HEK293 (cell line): ENCODE measurements around the gene IL23R.

Experiments
- BCL11A ChIP-seq: fragments of 450-650 bp; formaldehyde crosslinking; IDR thresholded peaks from 2 replicates; pipeline ENCODE4 v1.5.1; 2016; ENCODE audit warnings: low read depth, missing biosample characterization, missing genetic modification characterization
- GLIS2 ChIP-seq: fragments of 450-650 bp; formaldehyde crosslinking; IDR thresholded peaks from 2 replicates; pipeline ENCODE4 v1.5.1; 2016; ENCODE audit warnings: missing biosample characterization, missing genetic modification characterization
- KLF16 ChIP-seq: fragments of 450-650 bp; formaldehyde crosslinking; IDR thresholded peaks from 2 replicates; pipeline ENCODE4 v1.5.1; 2017; ENCODE audit warnings: missing biosample characterization, missing genetic modification characterization
- MZF1 ChIP-seq: fragments of 450-650 bp; formaldehyde crosslinking; IDR thresholded peaks from 2 replicates; pipeline ENCODE4 v1.5.1; 2017; ENCODE audit warnings: missing biosample characterization, missing genetic modification characterization, borderline replicate concordance
- TRIM28 ChIP-seq: IDR thresholded peaks from 2 replicates; pipeline ENCODE4 v1.6.1; 2011; ENCODE audit warnings: low read length, control low read depth, borderline replicate concordance
- ZBTB7A ChIP-seq: fragments of 450-650 bp; formaldehyde crosslinking; IDR thresholded peaks from 2 replicates; pipeline ENCODE4 v1.5.1; 2016; ENCODE audit warnings: low read depth, missing biosample characterization, missing genetic modification characterization
- ZBTB8A ChIP-seq: fragments of 450-650 bp; formaldehyde crosslinking; IDR thresholded peaks from 2 replicates; pipeline ENCODE4 v1.5.1; 2016; ENCODE audit warnings: missing biosample characterization, missing genetic modification characterization
- ZNF132 ChIP-seq: fragments of 450-650 bp; formaldehyde crosslinking; IDR thresholded peaks from 2 replicates; pipeline ENCODE4 v1.5.1; 2017; ENCODE audit warnings: missing biosample characterization, missing genetic modification characterization, borderline replicate concordance
- ZNF174 ChIP-seq: fragments of 450-650 bp; formaldehyde crosslinking; IDR thresholded peaks from 2 replicates; pipeline ENCODE4 v1.5.0; 2017; ENCODE audit warnings: missing biosample characterization, mild to moderate bottlenecking, missing genetic modification characterization
- ZNF175 ChIP-seq: fragments of 450-650 bp; formaldehyde crosslinking; IDR thresholded peaks from 2 replicates; pipeline ENCODE4 v1.5.1; 2016; ENCODE audit warnings: missing biosample characterization, missing genetic modification characterization
- ZNF2 ChIP-seq: fragments of 450-650 bp; formaldehyde crosslinking; IDR thresholded peaks from 2 replicates; pipeline ENCODE4 v1.5.1; 2016; ENCODE audit warnings: missing biosample characterization, missing genetic modification characterization
- ZNF248 ChIP-seq: fragments of 450-650 bp; formaldehyde crosslinking; IDR thresholded peaks from 2 replicates; pipeline ENCODE4 v1.5.1; 2017; ENCODE audit warnings: missing biosample characterization, missing genetic modification characterization
- ZNF302 ChIP-seq: fragments of 450-650 bp; formaldehyde crosslinking; IDR thresholded peaks from 2 replicates; pipeline ENCODE4 v1.5.1; 2016; ENCODE audit warnings: missing biosample characterization, missing genetic modification characterization, low read depth
- ZNF366 ChIP-seq: fragments of 450-650 bp; formaldehyde crosslinking; conservative IDR thresholded peaks from 2 replicates; pipeline ENCODE4 v1.5.1; 2016; ENCODE audit warnings: missing biosample characterization, missing genetic modification characterization
- ZNF549 ChIP-seq: fragments of 450-650 bp; IDR thresholded peaks from 2 replicates; pipeline ENCODE4 v1.5.1; 2018; ENCODE audit warnings: missing biosample characterization, missing genetic modification characterization, mild to moderate bottlenecking, inconsistent platforms, moderate library complexity
- ZNF600 ChIP-seq: fragments of 450-650 bp; formaldehyde crosslinking; IDR thresholded peaks from 2 replicates; pipeline ENCODE4 v1.5.1; 2016; ENCODE audit warnings: missing biosample characterization, missing genetic modification characterization
- ZNF654 ChIP-seq: fragments of 450-650 bp; formaldehyde crosslinking; IDR thresholded peaks from 2 replicates; pipeline ENCODE4 v1.5.1; 2016; ENCODE audit warnings: low read depth, missing biosample characterization, missing genetic modification characterization
- ZNF660 ChIP-seq: fragments of 450-650 bp; IDR thresholded peaks from 2 replicates; pipeline ENCODE4 v1.5.1; 2018; ENCODE audit warnings: missing biosample characterization, mild to moderate bottlenecking, missing genetic modification characterization
- ZSCAN30 ChIP-seq: fragments of 450-650 bp; IDR thresholded peaks from 2 replicates; pipeline ENCODE4 v1.5.1; 2018; ENCODE audit warnings: missing biosample characterization, mild to moderate bottlenecking, missing genetic modification characterization, moderate library complexity
- ZXDB ChIP-seq: fragments of 450-650 bp; formaldehyde crosslinking; IDR thresholded peaks from 2 replicates; pipeline ENCODE4 v1.5.1; 2016; ENCODE audit warnings: missing biosample characterization, missing genetic modification characterization
- TF ChIP-seq, protein P1 (sequence below): fragments of 450-650 bp; formaldehyde crosslinking; IDR thresholded peaks from 2 replicates; pipeline ENCODE4 v1.5.1; 2017; ENCODE audit warnings: missing biosample characterization, missing genetic modification characterization
- TF ChIP-seq, protein P2 (sequence below): fragments of 450-650 bp; formaldehyde crosslinking; optimal IDR thresholded peaks from 2 replicates; pipeline ENCODE3; 2016; ENCODE audit warnings: missing biosample characterization, mild to moderate bottlenecking, missing genetic modification characterization
- TF ChIP-seq, protein P3 (sequence below): fragments of 450-650 bp; formaldehyde crosslinking; IDR thresholded peaks from 2 replicates; pipeline ENCODE4 v1.5.1; 2016; ENCODE audit warnings: missing biosample characterization, missing genetic modification characterization
- TF ChIP-seq, protein P4 (sequence below): fragments of 450-650 bp; formaldehyde crosslinking; IDR thresholded peaks from 2 replicates; pipeline ENCODE4 v1.5.1; 2016; ENCODE audit warnings: missing biosample characterization, missing genetic modification characterization
- TF ChIP-seq, protein P5 (sequence below): fragments of 450-650 bp; formaldehyde crosslinking; IDR thresholded peaks from 2 replicates; pipeline ENCODE4 v1.5.1; 2016; ENCODE audit warnings: missing biosample characterization, missing genetic modification characterization
- TF ChIP-seq, protein P6 (sequence below): fragments of 450-650 bp; formaldehyde crosslinking; IDR thresholded peaks from 2 replicates; pipeline ENCODE4 v1.5.1; 2016; ENCODE audit warnings: missing biosample characterization, missing genetic modification characterization

The IL23R gene

DNA sequence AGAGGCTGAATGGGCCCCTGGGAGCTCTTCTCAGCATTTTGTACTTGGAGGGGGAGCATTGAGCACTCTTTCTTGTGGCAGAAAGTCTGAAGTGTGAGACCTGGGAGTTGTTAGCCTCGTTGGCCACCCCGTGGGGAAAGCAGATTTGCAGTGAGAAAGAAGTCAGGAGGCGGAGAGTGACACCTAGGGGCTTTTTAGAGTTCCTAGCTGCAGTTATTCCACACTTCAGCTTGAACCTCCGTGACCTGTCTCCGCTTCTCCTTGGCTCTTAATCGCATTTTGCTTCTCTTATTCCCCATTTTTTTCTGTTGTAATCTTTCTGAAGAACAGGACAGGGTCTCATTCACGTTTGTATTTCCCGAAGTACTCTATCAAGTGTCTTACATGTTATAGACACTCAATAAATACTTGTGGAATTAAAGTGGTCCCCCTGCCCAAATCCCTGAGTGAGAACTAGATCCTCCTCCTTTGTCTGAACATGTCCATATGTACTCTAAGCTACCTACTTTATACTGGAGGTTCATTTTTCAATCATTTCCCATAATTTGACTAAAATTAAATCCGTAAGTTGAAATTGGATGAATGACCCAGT lies 17.0 kb upstream of the IL23R start (continued):
- TF ChIP-seq, protein P1, sequence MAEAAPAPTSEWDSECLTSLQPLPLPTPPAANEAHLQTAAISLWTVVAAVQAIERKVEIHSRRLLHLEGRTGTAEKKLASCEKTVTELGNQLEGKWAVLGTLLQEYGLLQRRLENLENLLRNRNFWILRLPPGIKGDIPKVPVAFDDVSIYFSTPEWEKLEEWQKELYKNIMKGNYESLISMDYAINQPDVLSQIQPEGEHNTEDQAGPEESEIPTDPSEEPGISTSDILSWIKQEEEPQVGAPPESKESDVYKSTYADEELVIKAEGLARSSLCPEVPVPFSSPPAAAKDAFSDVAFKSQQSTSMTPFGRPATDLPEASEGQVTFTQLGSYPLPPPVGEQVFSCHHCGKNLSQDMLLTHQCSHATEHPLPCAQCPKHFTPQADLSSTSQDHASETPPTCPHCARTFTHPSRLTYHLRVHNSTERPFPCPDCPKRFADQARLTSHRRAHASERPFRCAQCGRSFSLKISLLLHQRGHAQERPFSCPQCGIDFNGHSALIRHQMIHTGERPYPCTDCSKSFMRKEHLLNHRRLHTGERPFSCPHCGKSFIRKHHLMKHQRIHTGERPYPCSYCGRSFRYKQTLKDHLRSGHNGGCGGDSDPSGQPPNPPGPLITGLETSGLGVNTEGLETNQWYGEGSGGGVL (tag by site-specific recombination), result no peak
- TF ChIP-seq MZF1 (tag by site-specific recombination), result no peak
- peak; percentile 96 for TF ChIP-seq ZNF654 (tag by site-specific recombination)
- TF ChIP-seq ZBTB7A, result no peak
- no peak for TF ChIP-seq ZNF549 (tag by site-specific recombination)
- no peak for TF ChIP-seq ZNF248
- TF ChIP-seq, protein P2, sequence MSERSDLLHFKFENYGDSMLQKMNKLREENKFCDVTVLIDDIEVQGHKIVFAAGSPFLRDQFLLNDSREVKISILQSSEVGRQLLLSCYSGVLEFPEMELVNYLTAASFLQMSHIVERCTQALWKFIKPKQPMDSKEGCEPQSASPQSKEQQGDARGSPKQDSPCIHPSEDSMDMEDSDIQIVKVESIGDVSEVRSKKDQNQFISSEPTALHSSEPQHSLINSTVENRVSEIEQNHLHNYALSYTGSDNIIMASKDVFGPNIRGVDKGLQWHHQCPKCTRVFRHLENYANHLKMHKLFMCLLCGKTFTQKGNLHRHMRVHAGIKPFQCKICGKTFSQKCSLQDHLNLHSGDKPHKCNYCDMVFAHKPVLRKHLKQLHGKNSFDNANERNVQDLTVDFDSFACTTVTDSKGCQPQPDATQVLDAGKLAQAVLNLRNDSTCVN, result no peak
- no peak for TF ChIP-seq ZXDB
- TF ChIP-seq GLIS2 (tag by site-specific recombination), result no peak
- TF ChIP-seq KLF16 (tag by site-specific recombination), result no peak
- TF ChIP-seq ZNF366 (tag by site-specific recombination), result no peak
- no peak for TF ChIP-seq ZNF2
- TF ChIP-seq, protein P3, sequence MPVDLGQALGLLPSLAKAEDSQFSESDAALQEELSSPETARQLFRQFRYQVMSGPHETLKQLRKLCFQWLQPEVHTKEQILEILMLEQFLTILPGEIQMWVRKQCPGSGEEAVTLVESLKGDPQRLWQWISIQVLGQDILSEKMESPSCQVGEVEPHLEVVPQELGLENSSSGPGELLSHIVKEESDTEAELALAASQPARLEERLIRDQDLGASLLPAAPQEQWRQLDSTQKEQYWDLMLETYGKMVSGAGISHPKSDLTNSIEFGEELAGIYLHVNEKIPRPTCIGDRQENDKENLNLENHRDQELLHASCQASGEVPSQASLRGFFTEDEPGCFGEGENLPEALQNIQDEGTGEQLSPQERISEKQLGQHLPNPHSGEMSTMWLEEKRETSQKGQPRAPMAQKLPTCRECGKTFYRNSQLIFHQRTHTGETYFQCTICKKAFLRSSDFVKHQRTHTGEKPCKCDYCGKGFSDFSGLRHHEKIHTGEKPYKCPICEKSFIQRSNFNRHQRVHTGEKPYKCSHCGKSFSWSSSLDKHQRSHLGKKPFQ, result no peak
- TF ChIP-seq, protein P4, sequence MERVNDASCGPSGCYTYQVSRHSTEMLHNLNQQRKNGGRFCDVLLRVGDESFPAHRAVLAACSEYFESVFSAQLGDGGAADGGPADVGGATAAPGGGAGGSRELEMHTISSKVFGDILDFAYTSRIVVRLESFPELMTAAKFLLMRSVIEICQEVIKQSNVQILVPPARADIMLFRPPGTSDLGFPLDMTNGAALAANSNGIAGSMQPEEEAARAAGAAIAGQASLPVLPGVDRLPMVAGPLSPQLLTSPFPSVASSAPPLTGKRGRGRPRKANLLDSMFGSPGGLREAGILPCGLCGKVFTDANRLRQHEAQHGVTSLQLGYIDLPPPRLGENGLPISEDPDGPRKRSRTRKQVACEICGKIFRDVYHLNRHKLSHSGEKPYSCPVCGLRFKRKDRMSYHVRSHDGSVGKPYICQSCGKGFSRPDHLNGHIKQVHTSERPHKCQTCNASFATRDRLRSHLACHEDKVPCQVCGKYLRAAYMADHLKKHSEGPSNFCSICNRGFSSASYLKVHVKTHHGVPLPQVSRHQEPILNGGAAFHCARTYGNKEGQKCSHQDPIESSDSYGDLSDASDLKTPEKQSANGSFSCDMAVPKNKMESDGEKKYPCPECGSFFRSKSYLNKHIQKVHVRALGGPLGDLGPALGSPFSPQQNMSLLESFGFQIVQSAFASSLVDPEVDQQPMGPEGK (tag by site-specific recombination), result no peak
- TF ChIP-seq TRIM28, result peak; percentile 29; the same call in 1 of the 2 replicates
- peak; percentile 20; the same call in 1 of the 2 replicates for TF ChIP-seq ZSCAN30 (tag by site-specific recombination)
- 0 out of 2 replicates have a peak, but pooled peaks have one; percentile 12 for TF ChIP-seq ZNF660 (tag by site-specific recombination)
- TF ChIP-seq, protein P5, sequence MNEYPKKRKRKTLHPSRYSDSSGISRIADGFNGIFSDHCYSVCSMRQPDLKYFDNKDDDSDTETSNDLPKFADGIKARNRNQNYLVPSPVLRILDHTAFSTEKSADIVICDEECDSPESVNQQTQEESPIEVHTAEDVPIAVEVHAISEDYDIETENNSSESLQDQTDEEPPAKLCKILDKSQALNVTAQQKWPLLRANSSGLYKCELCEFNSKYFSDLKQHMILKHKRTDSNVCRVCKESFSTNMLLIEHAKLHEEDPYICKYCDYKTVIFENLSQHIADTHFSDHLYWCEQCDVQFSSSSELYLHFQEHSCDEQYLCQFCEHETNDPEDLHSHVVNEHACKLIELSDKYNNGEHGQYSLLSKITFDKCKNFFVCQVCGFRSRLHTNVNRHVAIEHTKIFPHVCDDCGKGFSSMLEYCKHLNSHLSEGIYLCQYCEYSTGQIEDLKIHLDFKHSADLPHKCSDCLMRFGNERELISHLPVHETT, result no peak
- no peak for TF ChIP-seq ZBTB8A (tag by site-specific recombination)
- no peak for TF ChIP-seq ZNF132
- TF ChIP-seq, protein P6, sequence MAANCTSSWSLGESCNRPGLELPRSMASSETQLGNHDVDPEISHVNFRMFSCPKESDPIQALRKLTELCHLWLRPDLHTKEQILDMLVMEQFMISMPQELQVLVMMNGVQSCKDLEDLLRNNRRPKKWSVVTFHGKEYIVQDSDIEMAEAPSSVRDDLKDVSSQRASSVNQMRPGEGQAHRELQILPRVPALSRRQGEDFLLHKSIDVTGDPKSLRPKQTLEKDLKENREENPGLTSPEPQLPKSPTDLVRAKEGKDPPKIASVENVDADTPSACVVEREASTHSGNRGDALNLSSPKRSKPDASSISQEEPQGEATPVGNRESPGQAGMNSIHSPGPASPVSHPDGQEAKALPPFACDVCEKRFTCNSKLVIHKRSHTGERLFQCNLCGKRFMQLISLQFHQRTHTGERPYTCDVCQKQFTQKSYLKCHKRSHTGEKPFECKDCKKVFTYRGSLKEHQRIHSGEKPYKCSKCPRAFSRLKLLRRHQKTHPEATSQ (tag by site-specific recombination), result no peak
- no peak for TF ChIP-seq BCL11A (tag by site-specific recombination)
- no peak for TF ChIP-seq ZNF600 (tag by site-specific recombination)
- no peak for TF ChIP-seq ZNF175 (tag by site-specific recombination)
- no peak for TF ChIP-seq ZNF174
- TF ChIP-seq ZNF302 (tag by site-specific recombination), result no peak
- TF ChIP-seq, all 188 proteins: peak for 6
